ENCODE data around the gene RNU5D-1. TPM values are rescaled to one million over a fixed set of nuclear protein-coding genes. Genes with fewer than 3 reads are reported as not detected.

RNU5D-1 gene
- total and polyA plus RNA-seq, 10 of the 15 experiments (the other 5 are each of a cell fraction or from before 2014, with no cell fraction given), result not detected

DNA sequence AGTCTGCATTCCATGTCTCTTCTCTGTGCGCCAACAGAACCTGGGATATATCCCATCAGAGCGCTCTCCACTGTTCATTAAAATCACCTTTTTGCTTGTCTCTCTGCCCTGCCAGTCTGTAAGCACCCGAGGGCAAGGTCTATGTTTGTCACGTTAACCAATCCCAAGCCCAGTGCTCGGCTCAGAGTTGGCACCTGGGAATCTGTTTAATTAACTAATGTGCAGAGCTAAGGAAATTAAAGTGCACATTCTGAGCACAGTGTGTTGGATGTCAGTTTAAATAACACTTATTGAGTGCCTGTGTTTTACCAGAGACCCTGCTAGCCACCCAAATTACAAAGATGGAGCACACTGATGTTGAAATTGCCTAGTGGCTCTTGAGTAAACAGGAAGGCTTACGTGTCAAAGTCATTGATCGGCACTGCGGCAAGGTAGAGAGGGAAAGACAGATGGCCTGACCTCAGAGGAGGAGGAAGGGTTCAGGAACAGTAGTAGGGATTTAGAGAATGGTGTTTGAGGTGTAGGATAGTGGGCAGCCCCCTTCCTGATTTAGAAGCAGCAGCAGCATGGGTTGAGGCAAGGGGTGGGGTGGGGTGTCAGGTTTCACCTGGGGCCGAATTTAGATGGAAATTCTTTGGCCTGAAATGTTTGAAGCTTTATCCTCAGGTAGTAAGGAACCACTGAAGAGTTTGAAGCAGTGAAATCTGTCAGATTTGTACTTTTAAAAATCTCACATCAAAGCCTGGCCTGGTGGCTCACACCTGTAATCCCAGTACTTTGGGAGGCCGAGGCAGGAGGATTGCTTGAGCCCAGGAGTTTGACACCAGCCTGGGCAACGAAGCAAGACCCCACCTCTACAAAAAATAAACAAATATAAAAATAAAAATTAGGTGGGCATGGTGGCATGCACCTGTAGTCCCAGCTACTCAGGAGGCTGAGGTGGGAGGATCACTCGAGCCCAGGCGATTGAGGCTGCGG is 48.8 kb downstream of the RNU5D-1 start:
- intact Hi-C loops (cut with micrococcal nuclease; ENCODE audit: unreplicated experiment), result no loop called here
- in situ Hi-C loops (cut with MboI), result no loop called here
- POLR2A ChIA-PET, result no interaction called here

More for the DNA sequence above, 48.8 kb downstream of the RNU5D-1 start:
- 90% methylated on average over 14 of the region's 14 CpGs for WGBS (ENCODE audit: insufficient coverage, insufficient replicate concordance, low lambda C conversion rate, missing lambda C conversion rate)
- Histone ChIP-seq H3K27me3 (replicated peaks in 1 of 2; ENCODE audit: control insufficient read depth in 2 of 2, insufficient read depth in 2 of 2, low read length in 1 of 2) (no peaks in the 10 kb centered on the region), H3K4me3 (no peak overlapping the region), H3K4me2 (ENCODE audit: control insufficient read depth, insufficient read depth) (no peak overlapping the region), H3K79me2 (ENCODE audit: control insufficient read depth, insufficient read depth, low read length) (no peaks in the 10 kb centered on the region), H3K9me3 (replicated peaks; ENCODE audit: control insufficient read depth, insufficient read depth, low read length) (no peaks in the 10 kb centered on the region), H2AFZ (ENCODE audit: control insufficient read depth, low read depth, low read length) (no peak overlapping the region), H3K36me3 (ENCODE audit: control insufficient read depth in 2 of 2, insufficient read depth in 2 of 2, low read length in 1 of 2) (no peaks in the 10 kb centered on the region), H4K20me1 (ENCODE audit: control insufficient read depth, insufficient read depth) (no peaks in the 10 kb centered on the region), H3K4me1 (ENCODE audit: control insufficient read depth, insufficient read depth, low read length) (peaks cover 34% of the 10 kb centered on the region), H3K9ac (ENCODE audit: control insufficient read depth, insufficient read depth, low read length) (no peak overlapping the region), H3K27ac (ENCODE audit: control insufficient read depth, insufficient read depth) (no peak overlapping the region)
- no TSS peak for BruUV-seq (replicated peaks)
- DNase-seq (ENCODE audit: low read depth, low spot score), result no peak
- no peak for TF ChIP-seq NFIC (IDR thresholded peaks at IDR 0.05; ENCODE audit: low read depth, low read length)
- TF ChIP-seq PAX5 (IDR thresholded peaks at IDR 0.05; ENCODE audit: borderline replicate concordance, low read depth, low read length), result no peak
- TF ChIP-seq RAD21 (IDR thresholded peaks at IDR 0.05; ENCODE audit: insufficient read depth, low read depth, low read length), result no peak
- TF ChIP-seq PAX8 (IDR thresholded peaks at IDR 0.05), result no peak
- TF ChIP-seq, protein P1, sequence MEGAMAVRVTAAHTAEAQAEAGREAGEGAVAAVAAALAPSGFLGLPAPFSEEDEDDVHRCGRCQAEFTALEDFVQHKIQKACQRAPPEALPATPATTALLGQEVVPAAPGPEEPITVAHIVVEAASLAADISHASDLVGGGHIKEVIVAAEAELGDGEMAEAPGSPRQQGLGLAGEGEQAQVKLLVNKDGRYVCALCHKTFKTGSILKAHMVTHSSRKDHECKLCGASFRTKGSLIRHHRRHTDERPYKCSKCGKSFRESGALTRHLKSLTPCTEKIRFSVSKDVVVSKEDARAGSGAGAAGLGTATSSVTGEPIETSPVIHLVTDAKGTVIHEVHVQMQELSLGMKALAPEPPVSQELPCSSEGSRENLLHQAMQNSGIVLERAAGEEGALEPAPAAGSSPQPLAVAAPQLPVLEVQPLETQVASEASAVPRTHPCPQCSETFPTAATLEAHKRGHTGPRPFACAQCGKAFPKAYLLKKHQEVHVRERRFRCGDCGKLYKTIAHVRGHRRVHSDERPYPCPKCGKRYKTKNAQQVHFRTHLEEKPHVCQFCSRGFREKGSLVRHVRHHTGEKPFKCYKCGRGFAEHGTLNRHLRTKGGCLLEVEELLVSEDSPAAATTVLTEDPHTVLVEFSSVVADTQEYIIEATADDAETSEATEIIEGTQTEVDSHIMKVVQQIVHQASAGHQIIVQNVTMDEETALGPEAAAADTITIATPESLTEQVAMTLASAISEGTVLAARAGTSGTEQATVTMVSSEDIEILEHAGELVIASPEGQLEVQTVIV (IDR thresholded peaks at IDR 0.05; ENCODE audit: borderline replicate concordance, partially characterized antibody), result no peak
- CTCF ChIA-PET, result interaction anchor here (1.4 to 1.5 kb wide), 2 partner anchors 27 to 33 kb away, joined by 4 read pairs; no protein-coding TSS in a partner anchor
- no peak for FAIRE-seq
- RAD21 ChIA-PET (ENCODE audit: unreplicated experiment), result interaction anchor here (2.3 kb wide), 1 partner anchor 7 kb away, joined by 11 read pairs; the partner anchor contains the start of genes ARMH1 and TMEM53
- SMC1A ChIA-PET (ENCODE audit: uncharacterized antibody, unreplicated experiment), result interaction anchor here (0.8 kb wide), 1 partner anchor 14 kb away, joined by 3 read pairs; no protein-coding TSS in a partner anchor
- no peak for ATAC-seq

Small RNAs within 50 kb of the gene (small RNA-seq; reads per million reads assigned to genes)
- gene RNU5D-1, result 194 reads per million, percentile 99 among the genes with 10 or more reads in this experiment
- 367 reads per million, percentile 99 among the genes with 10 or more reads in this experiment for gene RNU5F-1
- gene SNORD38A, result 272 reads per million, percentile 99 among the genes with 10 or more reads in this experiment
- gene SNORD38B, result not detected
- gene SNORD46, result 3,353 reads per million, percentile 100 among the genes with 10 or more reads in this experiment
- gene SNORD55, result not detected

Other genes with a start within 250 kb of the RNU5D-1 start
Only the 7 nearest of the 9 such genes appear.
- gene TMEM53, start 56.7 kb downstream of the RNU5D-1 start, total RNA-seq (2014; rRNA removed), result 11.7 and 16.7 TPM in 2 replicates
- gene TMEM53, start 56.7 kb downstream of the RNU5D-1 start, total RNA-seq (2014; rRNA removed; fragmentation: Illumina TruSeq; extraction: Trizol), result 6.9 and 7.1 TPM in 2 replicates
- gene TMEM53, start 56.7 kb downstream of the RNU5D-1 start, total RNA-seq (2021), result 13.2 and 13.8 TPM in 2 replicates
- gene TMEM53, start 56.7 kb downstream of the RNU5D-1 start, polyA plus RNA-seq (2011; rRNA removed), result 3.8 and 6.6 TPM in 2 replicates
- gene TMEM53, start 56.7 kb downstream of the RNU5D-1 start, polyA plus RNA-seq (2014; fragmentation: Illumina TruSeq; extraction: Trizol), result 4.6 and 8.4 TPM in 2 replicates
- gene TMEM53, start 56.7 kb downstream of the RNU5D-1 start, polyA plus RNA-seq (2014; fragmentation: Nextera tagmentation; extraction: Ambion mirVana), result 1 to 10 TPM; 3.1 to 6.2 TPM
- gene TMEM53, start 56.7 kb downstream of the RNU5D-1 start, polyA plus RNA-seq (2014; rRNA removed), result 17.4 and 18.4 TPM in 2 replicates
- gene TMEM53, start 56.7 kb downstream of the RNU5D-1 start, polyA plus RNA-seq (2016; fragmentation: Nextera tagmentation; extraction: Ambion mirVana), result 10 to 100 TPM; 22.5 to 23.9 TPM
- 17.1 and 26.5 TPM in 2 replicates for gene ARMH1, start 56.5 kb downstream of the RNU5D-1 start, total RNA-seq (2014; rRNA removed)
- 8.5 and 10.3 TPM in 2 replicates for gene ARMH1, start 56.5 kb downstream of the RNU5D-1 start, total RNA-seq (2014; rRNA removed; fragmentation: Illumina TruSeq; extraction: Trizol)
- gene ARMH1, start 56.5 kb downstream of the RNU5D-1 start, total RNA-seq (2021), result 15.9 and 18.1 TPM in 2 replicates
- gene ARMH1, start 56.5 kb downstream of the RNU5D-1 start, polyA plus RNA-seq (2011; rRNA removed), result 1.7 and 2.6 TPM in 2 replicates
- gene ARMH1, start 56.5 kb downstream of the RNU5D-1 start, polyA plus RNA-seq (2014; fragmentation: Illumina TruSeq; extraction: Trizol), result 3.8 and 8.3 TPM in 2 replicates
- 1 to 10 TPM in 1 of 2 experiments, under 1 TPM in 1; 0.93 to 1.8 TPM for gene ARMH1, start 56.5 kb downstream of the RNU5D-1 start, polyA plus RNA-seq (2014; fragmentation: Nextera tagmentation; extraction: Ambion mirVana)
- gene ARMH1, start 56.5 kb downstream of the RNU5D-1 start, polyA plus RNA-seq (2014; rRNA removed), result 43.9 and 45.9 TPM in 2 replicates
- gene ARMH1, start 56.5 kb downstream of the RNU5D-1 start, polyA plus RNA-seq (2016; fragmentation: Nextera tagmentation; extraction: Ambion mirVana), result 1 to 10 TPM; 5.6 to 8.1 TPM
- 73.1 and 78.7 TPM in 2 replicates for gene KIF2C, start 8.7 kb upstream of the RNU5D-1 start, total RNA-seq (2014; rRNA removed)
- 80.7 and 85.6 TPM in 2 replicates for gene KIF2C, start 8.7 kb upstream of the RNU5D-1 start, total RNA-seq (2014; rRNA removed; fragmentation: Illumina TruSeq; extraction: Trizol)
- gene KIF2C, start 8.7 kb upstream of the RNU5D-1 start, total RNA-seq (2021), result 75.0 and 81.9 TPM in 2 replicates
- gene KIF2C, start 8.7 kb upstream of the RNU5D-1 start, polyA plus RNA-seq (2011; rRNA removed), result 95.0 and 97.8 TPM in 2 replicates
- 88.9 and 99.3 TPM in 2 replicates for gene KIF2C, start 8.7 kb upstream of the RNU5D-1 start, polyA plus RNA-seq (2014; fragmentation: Illumina TruSeq; extraction: Trizol)
- 10 to 100 TPM; 42.3 to 45.5 TPM for gene KIF2C, start 8.7 kb upstream of the RNU5D-1 start, polyA plus RNA-seq (2014; fragmentation: Nextera tagmentation; extraction: Ambion mirVana)
- 70.8 and 75.1 TPM in 2 replicates for gene KIF2C, start 8.7 kb upstream of the RNU5D-1 start, polyA plus RNA-seq (2014; rRNA removed)
- 100 to 1,000 TPM in 1 of 2 experiments, 10 to 100 TPM in 1; 99.3 to 104 TPM for gene KIF2C, start 8.7 kb upstream of the RNU5D-1 start, polyA plus RNA-seq (2016; fragmentation: Nextera tagmentation; extraction: Ambion mirVana)
- 3,351 and 3,453 TPM in 2 replicates for gene RPS8, start 44.4 kb upstream of the RNU5D-1 start, total RNA-seq (2014; rRNA removed)
- 3,065 and 3,117 TPM in 2 replicates for gene RPS8, start 44.4 kb upstream of the RNU5D-1 start, total RNA-seq (2014; rRNA removed; fragmentation: Illumina TruSeq; extraction: Trizol)
- gene RPS8, start 44.4 kb upstream of the RNU5D-1 start, total RNA-seq (2021), result 3,050 and 3,180 TPM in 2 replicates
- 2,404 and 2,482 TPM in 2 replicates for gene RPS8, start 44.4 kb upstream of the RNU5D-1 start, polyA plus RNA-seq (2011; rRNA removed)
- 1,912 and 2,704 TPM in 2 replicates for gene RPS8, start 44.4 kb upstream of the RNU5D-1 start, polyA plus RNA-seq (2014; fragmentation: Illumina TruSeq; extraction: Trizol)
- 1,000 to 10,000 TPM; 2,238 to 3,059 TPM for gene RPS8, start 44.4 kb upstream of the RNU5D-1 start, polyA plus RNA-seq (2014; fragmentation: Nextera tagmentation; extraction: Ambion mirVana)
- gene RPS8, start 44.4 kb upstream of the RNU5D-1 start, polyA plus RNA-seq (2014; rRNA removed), result 3,141 and 3,461 TPM in 2 replicates
- gene RPS8, start 44.4 kb upstream of the RNU5D-1 start, polyA plus RNA-seq (2016; fragmentation: Nextera tagmentation; extraction: Ambion mirVana), result 1,000 to 10,000 TPM; 1,296 to 1,343 TPM
- 0.65 and 0.85 TPM in 2 replicates for gene BEST4, start 57.0 kb upstream of the RNU5D-1 start, total RNA-seq (2014; rRNA removed)
- 0.40 and 0.46 TPM in 2 replicates for gene BEST4, start 57.0 kb upstream of the RNU5D-1 start, total RNA-seq (2014; rRNA removed; fragmentation: Illumina TruSeq; extraction: Trizol)
- gene BEST4, start 57.0 kb upstream of the RNU5D-1 start, total RNA-seq (2021), result 1.3 and 1.5 TPM in 2 replicates
- gene BEST4, start 57.0 kb upstream of the RNU5D-1 start, polyA plus RNA-seq (2011; rRNA removed), result 0.08 TPM in 1 of 2 replicates, not detected in the other
- gene BEST4, start 57.0 kb upstream of the RNU5D-1 start, polyA plus RNA-seq (2014; fragmentation: Illumina TruSeq; extraction: Trizol), result 0.38 and 0.73 TPM in 2 replicates
- gene BEST4, start 57.0 kb upstream of the RNU5D-1 start, polyA plus RNA-seq (2014; fragmentation: Nextera tagmentation; extraction: Ambion mirVana), result under 1 TPM; 0.06 to 0.20 TPM
- 0.76 and 0.94 TPM in 2 replicates for gene BEST4, start 57.0 kb upstream of the RNU5D-1 start, polyA plus RNA-seq (2014; rRNA removed)
- under 1 TPM; 0.43 to 0.98 TPM for gene BEST4, start 57.0 kb upstream of the RNU5D-1 start, polyA plus RNA-seq (2016; fragmentation: Nextera tagmentation; extraction: Ambion mirVana)
- 19.9 and 23.1 TPM in 2 replicates for gene PLK3, start 69.2 kb upstream of the RNU5D-1 start, total RNA-seq (2014; rRNA removed)
- 8.1 and 9.0 TPM in 2 replicates for gene PLK3, start 69.2 kb upstream of the RNU5D-1 start, total RNA-seq (2014; rRNA removed; fragmentation: Illumina TruSeq; extraction: Trizol)
- 16.5 and 20.9 TPM in 2 replicates for gene PLK3, start 69.2 kb upstream of the RNU5D-1 start, total RNA-seq (2021)
- 6.4 and 11.6 TPM in 2 replicates for gene PLK3, start 69.2 kb upstream of the RNU5D-1 start, polyA plus RNA-seq (2011; rRNA removed)
- gene PLK3, start 69.2 kb upstream of the RNU5D-1 start, polyA plus RNA-seq (2014; fragmentation: Illumina TruSeq; extraction: Trizol), result 5.4 and 9.3 TPM in 2 replicates
- 1 to 10 TPM; 1.5 to 1.9 TPM for gene PLK3, start 69.2 kb upstream of the RNU5D-1 start, polyA plus RNA-seq (2014; fragmentation: Nextera tagmentation; extraction: Ambion mirVana)
- 23.2 and 29.2 TPM in 2 replicates for gene PLK3, start 69.2 kb upstream of the RNU5D-1 start, polyA plus RNA-seq (2014; rRNA removed)
- gene PLK3, start 69.2 kb upstream of the RNU5D-1 start, polyA plus RNA-seq (2016; fragmentation: Nextera tagmentation; extraction: Ambion mirVana), result 10 to 100 TPM; 12.5 to 17.5 TPM
- not detected in 2 replicates for gene DYNLT4, start 76.2 kb upstream of the RNU5D-1 start, total RNA-seq (2014; rRNA removed)
- not detected in 2 replicates for gene DYNLT4, start 76.2 kb upstream of the RNU5D-1 start, total RNA-seq (2014; rRNA removed; fragmentation: Illumina TruSeq; extraction: Trizol)
- 0.28 and 0.45 TPM in 2 replicates for gene DYNLT4, start 76.2 kb upstream of the RNU5D-1 start, total RNA-seq (2021)
- gene DYNLT4, start 76.2 kb upstream of the RNU5D-1 start, polyA plus RNA-seq (2011; rRNA removed), result not detected in 2 replicates
- not detected in 2 replicates for gene DYNLT4, start 76.2 kb upstream of the RNU5D-1 start, polyA plus RNA-seq (2014; fragmentation: Illumina TruSeq; extraction: Trizol)
- gene DYNLT4, start 76.2 kb upstream of the RNU5D-1 start, polyA plus RNA-seq (2014; fragmentation: Nextera tagmentation; extraction: Ambion mirVana), result not detected
- gene DYNLT4, start 76.2 kb upstream of the RNU5D-1 start, polyA plus RNA-seq (2014; rRNA removed), result not detected in 2 replicates
- gene DYNLT4, start 76.2 kb upstream of the RNU5D-1 start, polyA plus RNA-seq (2016; fragmentation: Nextera tagmentation; extraction: Ambion mirVana), result under 1 TPM in 1 of 2 experiments, not detected in 1; 0.23 TPM